OCI-LY1 (cell line): ENCODE measurements around the gene PXDN.

ENCODE experiments used
- H2AFZ ChIP-seq: fragments of 200-600 bp; sonication (generic), shearing (Covaris generic); 2 replicates; pipeline ENCODE4 v1.6.0; 2014; ENCODE audit warnings: antibody characterized with exemption, mild to moderate bottlenecking, low read length
- H3F3A ChIP-seq: fragments of 200-600 bp; sonication (generic), shearing (Covaris generic); 2 replicates; pipeline ENCODE4 v1.6.0; 2014; ENCODE audit warnings: mild to moderate bottlenecking, antibody characterized with exemption, low read length, moderate library complexity; ENCODE audit not compliant: insufficient read depth
- H3K27ac ChIP-seq: fragments of 200-600 bp; sonication (generic); 2 replicates; pipeline ENCODE4 v1.5.1; 2014; ENCODE audit warnings: low read length, mixed run types, mild to moderate bottlenecking, low read depth; ENCODE audit not compliant: poor library complexity, severe bottlenecking
- H3K27me3 ChIP-seq: fragments of 200-600 bp; sonication (generic); 2 replicates; pipeline ENCODE4 v1.6.0; 2014; ENCODE audit warnings: antibody characterized with exemption, mild to moderate bottlenecking, low read length, moderate library complexity; ENCODE audit not compliant: insufficient read depth
- H3K36me3 ChIP-seq: fragments of 200-600 bp; sonication (generic); 2 replicates; pipeline ENCODE4 v1.6.1; 2014; ENCODE audit warnings: mild to moderate bottlenecking, antibody characterized with exemption, low read length, moderate library complexity, mixed read lengths; ENCODE audit not compliant: insufficient read depth
- H3K4me1 ChIP-seq: fragments of 200-600 bp; sonication (generic); 2 replicates; pipeline ENCODE4 v1.5.1; 2014; ENCODE audit warnings: mild to moderate bottlenecking, low read length, moderate library complexity; ENCODE audit not compliant: insufficient read depth, severe bottlenecking
- H3K4me2 ChIP-seq: fragments of 200-600 bp; sonication (generic), shearing (Covaris generic); 2 replicates; pipeline ENCODE4 v1.6.1; 2014; ENCODE audit warnings: low read length
- H3K4me3 ChIP-seq: fragments of 200-600 bp; sonication (generic); 2 replicates; pipeline ENCODE4 v1.5.1; 2014; ENCODE audit warnings: low read length, low read depth, mild to moderate bottlenecking, mixed read lengths; ENCODE audit not compliant: poor library complexity, severe bottlenecking
- H3K79me2 ChIP-seq: fragments of 200-600 bp; shearing (Covaris generic); 2 replicates; pipeline ENCODE4 v1.6.1; 2016; ENCODE audit warnings: mixed run types, low read length, mixed read lengths; ENCODE audit not compliant: insufficient read depth
- H3K9ac ChIP-seq: fragments of 200-600 bp; sonication (generic), shearing (Covaris generic); 2 replicates; pipeline ENCODE4 v1.6.1; 2014; ENCODE audit warnings: mild to moderate bottlenecking, low read length, mixed read lengths
- H3K9me2 ChIP-seq: fragments of 200-600 bp; sonication (generic), shearing (Covaris generic); 2 replicates; pipeline ENCODE4 v1.6.1; 2014; ENCODE audit warnings: low read depth, mild to moderate bottlenecking, low read length, mixed read lengths
- H3K9me3 ChIP-seq: fragments of 200-600 bp; shearing (Covaris generic); 2 replicates; pipeline ENCODE4 v1.6.1; 2014; ENCODE audit warnings: low read length, mixed read lengths
- H4K20me1 ChIP-seq: fragments of 200-600 bp; sonication (generic), shearing (Covaris generic); 2 replicates; pipeline ENCODE4 v1.6.0; 2016; ENCODE audit warnings: mild to moderate bottlenecking, low read length; ENCODE audit not compliant: insufficient read depth
- EZH2 ChIP-seq: fragments of 200-600 bp; sonication (generic), shearing (Covaris generic); IDR thresholded peaks from 2 replicates; pipeline ENCODE4 v1.8.0; 2017; ENCODE audit warnings: borderline replicate concordance, mixed run types, mild to moderate bottlenecking, antibody characterized with exemption, low read length, moderate library complexity, mixed read lengths
- TF ChIP-seq, protein P1 (sequence below): fragments of 200-600 bp; sonication (generic), shearing (Covaris generic); IDR thresholded peaks from 2 replicates; pipeline ENCODE4 v1.5.1; 2017; ENCODE audit warnings: mild to moderate bottlenecking, antibody characterized with exemption, low read length, moderate library complexity, mixed read lengths

The PXDN gene

DNA sequence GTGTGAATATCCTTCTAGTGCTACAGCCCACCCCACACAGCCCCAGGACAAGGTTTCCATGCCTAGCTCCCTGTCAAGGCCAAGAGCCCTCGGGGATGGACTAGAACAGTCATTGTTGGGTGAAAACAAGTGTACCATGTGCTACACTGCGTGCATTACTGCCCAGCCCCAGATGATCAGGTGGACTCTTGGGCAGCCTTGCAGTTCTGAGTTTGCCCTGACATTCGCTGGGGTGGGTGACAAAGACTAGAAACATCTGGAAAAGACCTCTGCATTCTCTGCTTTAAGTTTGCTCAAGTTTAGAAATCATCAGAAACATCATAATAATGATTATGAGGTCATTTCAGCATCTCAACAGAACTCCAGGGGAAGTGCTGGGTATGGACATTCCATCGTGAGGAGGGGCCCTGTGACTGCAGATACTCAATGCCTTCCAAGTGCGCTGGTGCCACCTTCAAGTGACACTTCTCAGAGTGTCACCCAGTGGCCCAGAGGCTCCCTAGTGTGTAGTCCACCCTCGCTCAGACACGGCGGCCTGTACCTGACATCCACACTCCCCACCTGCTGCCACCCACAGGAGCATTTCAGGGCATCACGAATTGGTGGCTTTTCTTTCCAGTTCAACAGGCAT is 5.3 kb upstream of the PXDN start:
- H3K9me2 ChIP-seq, result no peaks in the 10 kb centered on the region
- H3K27me3 ChIP-seq, result no peaks in the 10 kb centered on the region
- no peaks in the 10 kb centered on the region for H3K4me1 ChIP-seq
- no peaks in the 10 kb centered on the region for H3K36me3 ChIP-seq
- H3K4me2 ChIP-seq, result no peak overlapping the region
- no peaks in the 10 kb centered on the region for H3K79me2 ChIP-seq
- H3K4me3 ChIP-seq, result no peak overlapping the region
- TF ChIP-seq EZH2, result no peak
- TF ChIP-seq, protein P1, sequence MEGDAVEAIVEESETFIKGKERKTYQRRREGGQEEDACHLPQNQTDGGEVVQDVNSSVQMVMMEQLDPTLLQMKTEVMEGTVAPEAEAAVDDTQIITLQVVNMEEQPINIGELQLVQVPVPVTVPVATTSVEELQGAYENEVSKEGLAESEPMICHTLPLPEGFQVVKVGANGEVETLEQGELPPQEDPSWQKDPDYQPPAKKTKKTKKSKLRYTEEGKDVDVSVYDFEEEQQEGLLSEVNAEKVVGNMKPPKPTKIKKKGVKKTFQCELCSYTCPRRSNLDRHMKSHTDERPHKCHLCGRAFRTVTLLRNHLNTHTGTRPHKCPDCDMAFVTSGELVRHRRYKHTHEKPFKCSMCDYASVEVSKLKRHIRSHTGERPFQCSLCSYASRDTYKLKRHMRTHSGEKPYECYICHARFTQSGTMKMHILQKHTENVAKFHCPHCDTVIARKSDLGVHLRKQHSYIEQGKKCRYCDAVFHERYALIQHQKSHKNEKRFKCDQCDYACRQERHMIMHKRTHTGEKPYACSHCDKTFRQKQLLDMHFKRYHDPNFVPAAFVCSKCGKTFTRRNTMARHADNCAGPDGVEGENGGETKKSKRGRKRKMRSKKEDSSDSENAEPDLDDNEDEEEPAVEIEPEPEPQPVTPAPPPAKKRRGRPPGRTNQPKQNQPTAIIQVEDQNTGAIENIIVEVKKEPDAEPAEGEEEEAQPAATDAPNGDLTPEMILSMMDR, result no peak
- no peak overlapping the region for H3K27ac ChIP-seq
- H4K20me1 ChIP-seq, result no peaks in the 10 kb centered on the region
- no peaks in the 10 kb centered on the region for H3F3A ChIP-seq
- no peaks in the 10 kb centered on the region for H3K9me3 ChIP-seq
- H2AFZ ChIP-seq, result no peak overlapping the region
- no peak overlapping the region for H3K9ac ChIP-seq

DNA sequence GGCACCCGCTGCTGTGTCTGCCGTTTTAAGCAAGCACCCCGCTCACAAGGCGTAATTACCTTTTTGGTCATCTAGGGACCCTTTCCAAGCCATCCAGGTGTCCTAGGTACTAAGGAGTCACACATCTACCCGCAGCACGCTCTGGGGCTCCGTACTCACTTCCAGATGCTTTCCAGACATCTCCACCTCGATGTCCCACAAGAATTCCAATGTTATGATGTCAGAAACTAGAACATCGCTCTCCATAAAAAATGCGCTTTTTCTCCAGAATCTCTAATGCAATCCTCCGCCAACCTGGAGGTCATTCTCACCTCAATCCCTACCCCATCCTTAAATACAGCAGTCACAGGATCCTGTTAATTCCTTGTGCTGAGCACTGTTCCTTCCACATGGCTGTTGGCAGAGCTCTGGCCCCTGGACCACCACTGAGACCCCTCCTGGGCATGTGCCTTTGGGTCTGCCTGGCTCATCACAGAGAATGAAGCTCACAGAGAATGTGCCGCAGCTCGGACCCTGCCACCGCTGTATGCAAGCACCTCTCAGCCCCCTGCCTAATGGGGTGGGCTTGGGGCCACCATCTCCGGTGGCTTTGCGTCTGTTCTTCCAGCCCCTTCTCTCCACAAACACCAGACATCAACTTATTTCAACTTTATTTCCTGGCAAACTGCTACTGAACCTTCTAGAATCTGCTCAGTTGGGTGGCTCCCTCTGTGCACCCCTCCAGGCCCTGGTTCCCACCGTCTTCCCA is 4.6 kb upstream of the PXDN start:
- Histone ChIP-seq H3K9me3 (no peaks in the 10 kb centered on the region), H3K79me2 (no peaks in the 10 kb centered on the region), H3K27me3 (no peaks in the 10 kb centered on the region), H3K9me2 (no peaks in the 10 kb centered on the region), H3F3A (no peaks in the 10 kb centered on the region), H4K20me1 (no peaks in the 10 kb centered on the region), H3K27ac (no peak overlapping the region), H3K4me2 (no peak overlapping the region), H3K4me3 (no peak overlapping the region), H2AFZ (no peak overlapping the region), H3K4me1 (no peaks in the 10 kb centered on the region), H3K36me3 (no peaks in the 10 kb centered on the region), H3K9ac (no peak overlapping the region)
- TF ChIP-seq, protein P1, result no peak

DNA sequence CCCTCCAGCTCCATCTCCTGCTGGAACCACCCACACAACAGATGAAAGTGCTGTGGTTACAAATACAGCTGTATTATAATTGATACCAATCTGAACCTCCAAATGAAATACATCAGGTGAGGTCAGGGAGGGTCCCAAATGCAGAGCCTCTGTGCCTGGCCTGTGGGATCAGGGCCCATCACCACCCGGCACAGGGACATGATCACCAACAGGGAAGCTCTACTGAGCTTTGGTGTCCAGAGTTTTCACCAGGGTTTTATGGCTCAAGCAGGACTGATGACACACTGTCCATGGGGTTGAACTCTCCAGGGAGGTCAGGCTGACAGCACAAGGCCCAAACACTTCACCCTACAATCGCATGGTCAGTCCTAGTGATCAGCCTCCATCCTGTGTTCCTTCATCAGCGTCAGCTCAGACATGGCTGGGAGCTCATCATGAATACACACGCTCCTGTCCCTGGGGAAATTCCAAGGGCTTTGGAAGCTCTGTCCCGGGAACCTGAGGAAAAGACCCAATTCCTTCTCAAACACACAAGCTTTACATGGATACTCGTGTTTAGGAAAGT is 3.9 kb upstream of the PXDN start:
- Histone ChIP-seq H3K9me3 (no peaks in the 10 kb centered on the region), H3K27ac (no peak overlapping the region), H2AFZ (no peak overlapping the region), H3K79me2 (no peaks in the 10 kb centered on the region), H3K4me1 (no peaks in the 10 kb centered on the region), H3F3A (no peaks in the 10 kb centered on the region), H3K4me3 (no peak overlapping the region), H3K9ac (no peak overlapping the region), H3K4me2 (no peak overlapping the region), H3K36me3 (no peaks in the 10 kb centered on the region), H3K9me2 (no peaks in the 10 kb centered on the region), H3K27me3 (no peaks in the 10 kb centered on the region), H4K20me1 (no peaks in the 10 kb centered on the region)
- TF ChIP-seq, protein P1, result no peak
- TF ChIP-seq EZH2, result no peak
